ENCODE measurements around the gene SRPX2.
A peak's percentile ranks its signal among the peaks of the same experiment; 100 is the strongest.

SRPX2 gene

DNA sequence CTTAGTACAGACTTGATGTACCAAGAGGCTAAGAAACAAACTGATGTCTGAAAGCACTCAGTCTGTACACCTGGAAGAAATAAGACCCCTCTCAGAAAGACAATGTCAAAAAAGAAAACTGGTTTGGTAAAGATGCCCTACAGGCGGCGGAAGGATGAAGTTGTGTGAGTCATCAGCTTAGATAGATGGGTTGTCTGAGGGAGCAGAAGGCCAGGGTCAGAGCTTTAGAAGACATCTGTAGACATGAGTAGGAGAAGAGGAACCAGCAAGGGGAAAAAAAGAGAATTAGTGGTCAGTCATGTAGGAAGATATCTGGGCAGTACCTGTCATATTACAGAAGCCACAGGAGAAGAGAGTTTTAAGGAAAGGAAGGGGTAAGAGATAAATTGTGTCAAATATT is 8.3 kb downstream of the SRPX2 start:
- no peak for DNase-seq

DNA sequence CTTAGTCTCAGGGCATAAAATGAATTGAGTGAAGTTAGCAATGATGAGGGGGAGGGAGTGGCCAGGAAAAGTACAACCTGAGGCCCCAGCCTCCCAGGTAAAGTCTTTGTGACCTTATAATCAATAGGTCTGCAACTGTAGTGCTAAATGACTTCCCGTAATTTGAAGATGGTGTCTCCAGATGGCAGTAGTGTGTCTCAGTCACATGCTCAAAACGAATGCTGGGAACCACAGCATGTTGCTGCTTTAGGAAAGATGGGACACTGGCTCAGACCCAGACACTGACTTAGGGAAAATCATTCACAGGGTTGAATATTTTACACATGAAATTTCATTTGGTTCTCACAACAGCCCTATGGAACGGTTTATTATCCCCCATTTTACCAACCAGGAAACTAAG is 10.3 kb downstream of the SRPX2 start:
- no peak for DNase-seq

DNA sequence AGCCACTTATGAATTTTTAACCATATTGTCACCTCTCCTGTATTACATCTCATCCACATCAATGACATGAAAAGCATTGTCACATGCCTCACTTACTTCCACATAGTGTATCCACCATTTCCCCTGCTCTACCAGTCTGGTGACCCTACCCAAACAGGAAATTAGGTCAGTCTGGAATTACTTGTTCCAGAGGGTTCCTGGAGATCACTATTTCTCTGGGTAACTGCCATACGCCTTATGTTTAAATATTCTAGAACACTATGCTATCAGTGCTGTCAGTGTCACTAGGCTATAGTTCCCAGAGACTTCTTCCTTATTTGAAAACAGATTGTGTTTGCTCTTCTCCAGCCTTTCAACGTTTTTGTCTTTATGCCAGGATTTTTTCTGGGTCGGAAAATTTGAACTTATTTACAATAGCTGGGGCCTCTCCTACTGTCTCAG is 15.0 kb downstream of the SRPX2 start:
- DNase-seq, result no peak

DNA sequence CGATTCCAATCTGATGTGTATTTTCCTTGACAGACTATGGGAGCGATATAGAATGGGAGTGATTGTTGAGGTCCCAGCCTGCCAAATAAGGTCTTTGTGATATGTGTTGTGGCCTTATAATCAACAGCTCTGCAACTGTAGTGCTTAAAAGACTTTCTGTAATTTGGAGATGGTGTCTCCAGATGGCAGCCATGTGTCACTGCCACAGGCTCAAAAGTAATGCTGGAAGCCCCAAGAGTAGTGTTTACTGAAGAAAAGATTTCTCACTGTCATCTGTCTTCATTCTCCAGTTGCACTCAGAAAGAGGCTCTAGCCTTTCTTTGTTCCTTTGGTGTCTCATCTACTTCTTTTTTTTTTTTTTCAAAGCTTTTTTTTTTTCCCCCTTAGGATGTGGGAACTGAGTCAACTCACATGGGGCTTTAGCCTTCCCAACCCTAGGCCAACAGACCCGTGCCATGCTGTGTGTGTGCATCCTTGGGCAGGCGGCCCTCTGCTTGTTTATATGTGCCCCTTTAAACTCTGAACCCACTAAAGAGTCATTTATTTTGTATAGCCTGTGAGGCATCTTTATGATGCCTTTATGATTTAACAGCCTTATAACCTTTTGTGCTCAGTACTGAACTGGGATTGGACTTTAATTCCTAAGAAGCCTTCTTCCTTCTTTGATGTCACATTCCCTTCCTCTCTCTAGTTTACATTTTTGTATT is 15.6 kb downstream of the SRPX2 start:
- DNase-seq, result no peak

DNA sequence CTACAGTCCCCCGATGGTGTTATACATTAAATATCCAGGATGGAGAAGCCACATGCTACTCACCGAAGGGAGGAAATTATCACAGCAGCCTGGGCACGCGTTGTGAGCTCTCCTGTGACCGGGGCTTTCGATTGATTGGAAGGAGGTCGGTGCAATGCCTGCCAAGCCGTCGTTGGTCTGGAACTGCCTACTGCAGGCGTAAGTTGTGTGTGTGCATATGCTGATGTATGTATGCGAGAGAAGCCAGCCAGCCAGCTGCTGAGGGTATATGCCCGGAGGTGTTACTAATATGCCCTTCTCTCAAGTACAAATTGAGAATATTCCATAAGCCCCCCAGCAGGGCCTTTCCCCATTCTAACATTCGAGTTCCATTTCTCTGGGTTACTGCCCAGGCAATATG is 18.2 kb downstream of the SRPX2 start:
- DNase-seq, result no peak

DNA sequence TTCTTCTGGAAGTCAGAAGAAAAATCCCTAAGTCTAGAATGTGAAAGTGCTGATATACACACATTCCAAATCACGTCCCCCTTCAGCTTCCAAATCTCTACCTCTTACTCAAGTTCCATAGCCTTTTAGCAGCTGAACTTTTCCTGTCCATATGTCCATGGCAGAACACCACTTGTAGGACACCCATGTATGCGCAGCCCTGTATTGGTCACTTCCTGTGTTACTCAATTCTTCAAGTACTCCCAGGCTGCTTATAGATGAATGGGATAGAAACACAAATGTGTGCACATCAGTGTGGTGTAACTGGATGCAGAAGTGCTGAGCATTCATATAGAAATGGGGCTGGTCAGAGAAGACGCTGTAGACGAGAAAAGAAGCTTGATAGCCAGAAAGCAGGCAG is 18.8 kb downstream of the SRPX2 start:
- no peak for DNase-seq

DNA sequence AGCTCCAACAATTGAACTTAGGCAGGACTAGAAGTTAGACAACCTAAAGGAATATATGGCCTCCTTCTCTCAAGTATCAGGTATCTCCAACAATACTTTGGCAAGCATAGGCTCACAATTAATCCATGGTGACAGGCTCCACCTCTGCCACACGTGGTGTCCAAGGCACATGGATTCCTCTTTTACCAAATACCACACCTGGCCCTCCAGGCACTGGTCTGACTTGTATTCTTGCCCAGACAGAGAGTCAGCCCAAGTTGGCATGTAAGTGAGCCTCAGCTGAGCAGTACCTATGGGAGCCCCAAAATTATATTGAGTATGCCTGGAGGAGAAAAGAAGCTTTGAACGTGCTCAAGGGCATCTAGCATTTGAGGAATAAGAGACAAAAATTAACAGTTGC is 19.6 kb downstream of the SRPX2 start:
- no peak for DNase-seq

DNA sequence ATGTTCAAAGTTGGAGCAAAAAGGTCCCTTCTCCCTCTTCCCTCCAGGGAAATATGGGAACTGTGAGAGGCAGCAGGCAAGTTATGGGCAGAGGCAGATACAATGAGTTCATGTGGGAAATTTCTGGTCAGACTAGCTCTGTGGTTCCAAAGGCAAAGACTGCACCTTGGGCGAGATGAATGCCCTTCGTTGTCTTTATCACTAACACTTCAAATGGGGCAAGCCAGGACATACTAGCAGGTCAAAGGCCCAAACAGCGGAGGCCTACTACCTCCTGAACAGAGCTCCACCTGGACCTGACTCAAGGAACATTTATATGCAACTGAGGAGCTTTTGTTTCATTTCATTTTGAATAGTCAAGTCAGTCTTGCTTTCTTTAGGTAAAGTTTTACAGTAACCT is 29.0 kb downstream of the SRPX2 start:
- DNase-seq, result no peak

DNA sequence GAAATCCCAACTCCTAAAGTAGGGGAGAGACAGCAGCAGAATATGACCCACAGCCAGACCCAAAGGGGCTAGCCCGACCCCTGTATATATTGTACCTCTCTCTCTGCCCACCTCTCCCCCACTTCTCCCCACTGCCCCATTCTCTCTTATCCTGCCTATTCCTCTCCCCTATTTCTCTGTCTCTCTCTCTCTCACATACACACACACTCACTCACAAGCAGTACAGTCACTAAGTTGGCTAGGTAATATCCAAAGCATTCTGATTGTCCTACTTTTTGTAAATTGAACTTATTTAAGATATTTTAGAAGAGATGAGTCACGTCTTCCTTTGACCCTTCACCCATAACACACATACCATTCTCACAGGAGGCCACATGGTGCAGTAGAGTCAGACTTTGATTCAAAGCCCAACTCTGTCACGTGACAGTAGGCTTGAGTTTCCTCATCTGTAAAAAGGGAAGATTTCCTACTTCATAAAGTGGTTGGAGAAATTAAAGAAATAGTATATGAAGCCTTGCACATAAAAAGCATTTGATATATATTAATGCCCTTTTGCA is 29.5 kb downstream of the SRPX2 start:
- no peak for DNase-seq

DNA sequence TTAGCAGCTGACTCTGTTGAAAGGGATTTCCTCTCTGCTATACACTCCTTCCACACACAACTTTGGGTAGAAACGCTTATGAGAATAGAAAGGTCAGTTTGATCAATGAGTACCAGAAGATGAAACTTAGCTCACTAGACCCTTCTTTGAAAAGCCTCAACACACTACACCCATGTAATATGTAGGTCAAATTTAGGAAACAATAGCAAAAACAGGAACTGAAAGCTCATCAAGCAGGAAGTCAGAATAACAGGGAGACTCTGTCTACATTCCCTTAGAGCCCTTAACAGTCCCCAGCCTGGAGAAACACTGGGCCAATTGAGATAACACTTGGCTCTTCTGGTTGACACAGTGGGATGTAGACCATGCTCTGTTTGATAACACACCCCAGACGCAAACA is 30.7 kb downstream of the SRPX2 start:
- DNase-seq, result no peak

DNA sequence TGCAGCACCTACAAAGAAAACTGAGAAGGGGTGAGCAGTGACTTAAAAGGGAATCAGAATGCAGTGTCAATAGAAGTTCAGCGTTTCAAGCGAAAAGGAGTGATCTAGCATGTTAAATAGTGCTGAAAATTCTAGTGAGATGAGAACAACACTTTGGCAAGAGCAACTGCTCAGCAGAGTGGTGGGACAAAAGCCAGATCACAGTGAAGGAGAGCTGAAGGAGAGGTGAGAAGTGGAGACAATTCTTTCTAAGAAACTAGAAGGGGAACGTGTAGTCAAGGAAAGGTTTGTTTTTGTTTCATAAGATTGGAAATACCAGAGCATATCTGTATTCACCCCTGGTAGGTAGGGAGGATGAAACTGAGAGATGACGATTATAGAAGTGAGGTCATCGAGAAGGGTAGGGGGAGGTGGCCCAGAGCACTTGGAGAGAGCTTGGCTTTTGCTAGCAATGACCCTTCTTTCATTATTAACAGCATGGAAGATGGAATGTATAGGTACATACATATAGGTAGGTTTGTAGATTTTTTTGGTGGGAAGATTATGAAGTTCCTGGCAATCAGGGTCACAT is 33.7 kb downstream of the SRPX2 start:
- DNase-seq, result no peak

DNA sequence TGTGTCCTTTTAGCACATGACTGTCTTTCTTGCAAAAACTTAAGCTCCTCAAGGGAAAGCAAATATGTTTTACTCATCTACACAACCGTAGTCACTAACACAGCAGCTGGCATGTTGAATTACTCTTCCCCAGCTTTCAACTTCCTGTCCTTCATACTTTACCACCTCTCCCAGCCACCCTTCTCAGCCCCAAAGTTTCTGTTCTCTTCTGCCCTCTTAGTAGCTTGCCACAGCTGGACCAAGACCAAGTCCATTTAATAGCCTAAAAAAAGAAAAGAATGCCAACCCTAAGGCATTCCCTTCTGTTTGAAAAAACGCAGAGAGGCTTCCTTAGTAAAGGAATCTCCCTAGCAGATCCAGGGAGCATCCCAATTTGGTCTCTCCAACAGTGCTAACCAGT is 36.8 kb downstream of the SRPX2 start:
- no peak for DNase-seq

DNA sequence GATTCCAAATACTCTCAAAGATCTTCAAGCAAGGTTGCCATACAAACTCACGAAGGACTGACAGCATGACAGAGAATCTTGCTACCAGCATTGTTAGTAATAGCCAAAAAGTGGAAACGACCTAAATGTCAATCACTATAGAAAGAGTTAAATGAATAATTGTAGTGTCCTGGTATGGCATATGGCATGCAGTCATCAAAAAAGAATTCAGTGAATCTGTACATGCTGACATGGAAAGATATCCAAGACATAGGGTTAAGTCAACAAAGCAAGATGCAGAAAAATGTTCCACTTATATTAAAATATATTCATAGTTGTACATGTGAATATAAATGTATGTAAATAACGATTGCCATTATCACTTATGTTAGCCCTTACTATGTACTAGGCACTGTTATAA is 37.6 kb downstream of the SRPX2 start:
- no peak for DNase-seq

DNA sequence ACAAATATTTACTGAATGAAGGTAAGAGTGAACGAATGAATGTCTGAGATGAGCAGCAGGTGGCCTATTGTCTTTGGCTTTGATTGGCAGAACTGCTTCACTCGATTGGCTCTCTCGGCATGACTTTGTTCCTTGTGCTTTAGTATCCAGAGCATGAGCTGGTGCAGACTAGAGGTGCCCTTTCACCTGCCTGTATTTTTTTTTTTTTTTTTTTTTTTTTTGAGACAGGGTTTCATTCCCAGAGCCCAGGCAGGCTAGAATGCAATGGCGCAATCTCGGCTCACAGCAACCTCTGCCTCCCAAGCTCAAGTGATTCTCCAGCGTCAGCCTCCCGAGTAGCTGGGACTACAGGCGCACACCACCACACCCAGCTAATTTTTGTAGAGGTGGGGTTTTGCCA is 38.9 kb downstream of the SRPX2 start:
- DNase-seq, result no peak

DNA sequence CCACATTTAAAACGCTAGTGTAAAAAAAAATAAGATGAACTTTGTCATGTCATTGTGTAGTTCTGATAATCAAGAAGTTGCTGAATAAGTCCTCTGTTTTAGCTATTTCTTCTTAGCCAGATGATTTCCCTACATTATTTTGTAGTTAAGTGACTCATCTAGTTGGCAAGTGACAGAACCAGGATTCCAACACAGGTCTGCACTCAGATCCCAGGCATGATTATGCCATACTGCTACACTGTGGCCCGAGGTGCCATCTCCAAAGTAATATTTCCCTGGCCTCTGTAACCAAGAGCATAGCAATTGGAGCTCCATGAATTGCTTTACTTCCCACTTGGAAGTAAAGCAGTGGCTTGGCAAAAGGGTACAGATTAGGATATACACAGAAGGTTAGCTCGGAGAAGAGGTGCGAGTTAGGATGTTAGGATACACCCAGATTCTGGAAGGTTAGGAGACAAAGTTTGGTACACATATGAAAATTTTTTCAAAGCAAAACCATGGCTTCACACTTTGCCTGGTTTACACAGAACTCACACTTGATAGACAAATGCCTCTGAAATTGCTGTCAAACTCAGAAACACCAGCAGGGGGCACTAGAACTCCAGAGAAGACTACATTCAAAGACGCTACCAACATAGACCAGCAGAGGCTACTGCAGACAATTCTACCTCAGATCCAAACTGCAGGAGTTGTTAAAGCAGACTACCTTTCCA is 41.4 kb downstream of the SRPX2 start:
- peak; percentile 82 for DNase-seq

DNA sequence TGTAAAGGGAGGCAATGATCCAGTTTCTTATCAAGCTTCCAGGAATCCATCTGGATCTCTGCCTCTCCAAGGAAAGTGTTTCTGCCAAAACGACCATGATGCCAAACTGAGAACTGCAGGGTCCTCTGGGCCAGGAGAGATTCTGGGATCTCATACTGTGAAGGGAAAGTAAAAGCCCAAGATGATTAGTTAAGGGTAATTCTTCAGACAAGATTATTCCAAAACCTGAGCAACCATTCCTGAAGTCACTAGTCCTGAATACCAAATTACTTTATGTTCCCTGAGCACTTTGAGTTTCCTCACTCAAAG is 42.0 kb downstream of the SRPX2 start:
- DNase-seq, result no peak

DNA sequence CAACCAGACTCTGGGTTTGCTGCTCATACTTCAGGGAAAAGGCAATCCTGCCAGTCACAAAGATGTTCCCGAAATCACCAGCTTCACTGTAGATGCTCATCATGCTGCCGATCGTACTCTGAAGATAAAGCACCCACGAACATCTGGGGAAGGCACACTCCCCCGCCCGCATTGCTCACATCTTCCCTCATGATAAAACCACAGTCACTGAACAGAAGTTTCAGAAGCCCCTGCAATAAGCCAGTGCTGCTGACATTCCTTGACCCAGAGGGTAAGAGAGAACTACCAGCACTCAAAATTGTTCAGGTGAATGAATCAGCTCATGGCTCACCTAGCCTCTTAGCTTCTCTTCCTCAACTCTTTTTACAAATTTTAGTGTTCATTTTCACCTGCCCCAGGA is 43.1 kb downstream of the SRPX2 start:
- DNase-seq, result no peak

DNA sequence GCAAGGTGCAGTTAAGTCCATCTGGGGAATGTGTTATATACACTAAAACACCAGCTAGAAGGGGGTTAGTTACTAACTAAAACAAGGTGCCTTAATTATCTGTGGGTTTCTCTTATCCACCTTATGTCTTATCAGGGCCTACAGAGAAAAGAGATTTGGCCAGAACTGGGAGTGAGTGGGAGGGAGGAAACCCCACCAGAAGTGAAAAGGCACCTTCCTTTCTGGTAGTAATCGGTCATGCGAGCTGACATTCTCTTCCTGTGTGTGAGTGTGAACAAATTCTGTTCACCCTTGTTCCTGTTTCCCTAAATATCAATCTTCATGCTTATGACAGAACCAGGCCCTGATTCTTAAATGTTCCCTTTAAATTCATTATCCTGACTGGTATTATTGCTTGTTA is 43.5 kb downstream of the SRPX2 start:
- no peak for DNase-seq

DNA sequence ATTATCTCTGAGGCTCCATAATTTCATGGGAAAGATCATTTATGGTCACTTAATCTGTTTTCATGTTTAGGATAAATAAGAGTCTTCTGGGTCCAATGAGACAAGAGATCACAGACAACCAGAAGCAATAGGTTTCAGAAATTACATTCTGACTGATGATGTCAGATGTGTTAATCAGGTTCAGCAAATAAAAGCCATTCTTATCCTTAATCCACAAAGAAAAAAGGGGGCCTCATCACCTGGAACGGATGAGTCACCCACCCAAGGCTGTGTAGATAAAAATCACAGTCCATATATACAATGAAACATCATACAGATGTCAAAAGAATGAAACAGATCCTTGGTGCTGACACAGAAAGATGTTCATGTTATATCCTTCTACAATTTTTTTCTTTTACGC is 51.3 kb downstream of the SRPX2 start:
- DNase-seq, result no peak

DNA sequence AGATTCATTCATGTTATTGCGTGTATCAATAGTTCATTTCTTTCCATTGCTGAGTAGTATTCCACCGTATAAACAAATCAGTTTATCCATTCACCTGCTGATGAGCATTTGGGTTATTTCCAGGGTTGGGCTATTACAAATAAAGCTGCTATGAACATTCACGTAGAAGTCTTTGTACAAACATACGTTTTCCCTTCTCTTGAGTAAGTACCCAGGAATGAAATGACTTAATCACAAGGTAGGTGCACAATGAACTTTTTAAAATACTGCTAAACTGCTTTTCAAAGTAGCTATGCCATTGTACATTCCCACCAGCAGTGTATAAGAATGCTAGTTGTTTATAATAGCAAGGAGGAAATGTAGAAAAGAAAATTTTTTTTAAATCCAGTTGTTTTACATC is 52.0 kb downstream of the SRPX2 start:
- no peak for DNase-seq

DNA sequence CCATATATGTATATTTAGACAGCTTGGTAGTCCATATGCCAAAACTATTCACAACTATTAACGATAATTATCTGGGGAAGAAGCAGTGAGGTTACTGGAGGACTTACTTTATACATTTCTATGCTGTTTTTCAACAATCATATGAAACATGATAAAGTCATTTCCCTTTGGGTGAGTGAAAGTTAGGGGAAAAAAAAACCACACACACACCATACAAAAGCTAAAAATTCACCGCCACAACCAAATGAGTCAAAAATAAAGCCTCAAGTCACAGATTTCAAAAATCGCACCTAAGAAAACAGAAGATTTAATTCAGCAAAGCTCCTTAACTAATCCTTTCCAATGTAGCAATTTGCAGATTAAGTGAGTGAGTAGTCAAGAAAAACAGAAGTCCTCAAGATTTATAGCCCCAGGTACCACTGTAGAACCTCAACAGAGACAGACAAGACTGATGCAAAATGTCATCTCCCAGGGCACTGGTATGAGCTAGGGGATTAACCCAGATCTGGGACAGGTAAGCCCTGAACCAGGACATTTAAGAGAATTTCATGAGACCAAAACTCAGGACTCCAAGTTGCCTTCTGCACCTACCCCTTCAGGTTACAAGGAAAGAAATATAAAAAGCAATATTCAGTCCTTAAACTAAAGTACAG is 52.8 kb downstream of the SRPX2 start:
- no peak for DNase-seq

DNA sequence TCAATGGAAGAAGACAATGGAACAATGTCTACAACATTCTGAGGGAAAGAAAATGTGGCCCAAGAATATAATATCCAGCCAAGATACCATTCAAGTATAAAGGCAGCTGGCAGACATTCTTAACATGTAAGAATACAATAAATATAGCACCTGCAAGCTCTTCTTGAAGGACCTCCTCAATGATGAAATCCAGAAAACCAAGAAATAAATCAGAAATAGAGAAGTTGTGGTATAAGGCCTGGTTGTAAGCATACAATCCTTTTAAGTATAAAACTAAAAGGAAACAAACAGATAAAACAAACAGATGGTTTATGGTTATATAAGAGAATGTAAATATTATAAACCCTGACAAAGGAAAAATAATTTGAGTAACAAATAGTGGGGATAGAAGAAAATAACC is 54.6 kb downstream of the SRPX2 start:
- no peak for DNase-seq

DNA sequence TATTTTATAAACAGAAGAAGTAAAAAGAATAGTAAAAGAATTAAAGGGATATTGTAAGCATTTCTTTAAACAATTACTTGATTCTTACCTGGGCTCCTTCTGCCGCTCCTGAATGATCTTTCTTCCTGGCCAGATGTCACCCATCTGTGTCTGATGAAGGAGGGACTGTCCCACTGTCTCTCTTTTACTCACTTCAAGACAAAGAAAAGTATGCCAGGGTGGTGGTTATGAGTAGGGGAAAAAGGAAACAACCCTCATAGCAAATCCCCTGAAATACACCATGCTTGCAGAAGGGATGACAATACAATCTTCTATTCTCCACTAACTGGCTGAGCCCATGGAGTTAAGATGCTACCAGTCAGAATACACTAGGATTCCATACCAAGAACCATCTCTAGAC is 56.8 kb downstream of the SRPX2 start:
- DNase-seq, result no peak
